ENCODE results near the gene HMGXB3. TPM values are rescaled to one million over a fixed set of nuclear protein-coding genes. Genes with fewer than 3 reads are reported as not detected.
"Not testable (repeated sequence)": the region's sequence is repeated elsewhere in the genome, so short reads cannot be mapped to it uniquely, and the experiment has no call there.

HMGXB3 gene
- total RNA-seq, 2 experiments from 2014 or later = 27.4 to 29.3 TPM

DNA sequence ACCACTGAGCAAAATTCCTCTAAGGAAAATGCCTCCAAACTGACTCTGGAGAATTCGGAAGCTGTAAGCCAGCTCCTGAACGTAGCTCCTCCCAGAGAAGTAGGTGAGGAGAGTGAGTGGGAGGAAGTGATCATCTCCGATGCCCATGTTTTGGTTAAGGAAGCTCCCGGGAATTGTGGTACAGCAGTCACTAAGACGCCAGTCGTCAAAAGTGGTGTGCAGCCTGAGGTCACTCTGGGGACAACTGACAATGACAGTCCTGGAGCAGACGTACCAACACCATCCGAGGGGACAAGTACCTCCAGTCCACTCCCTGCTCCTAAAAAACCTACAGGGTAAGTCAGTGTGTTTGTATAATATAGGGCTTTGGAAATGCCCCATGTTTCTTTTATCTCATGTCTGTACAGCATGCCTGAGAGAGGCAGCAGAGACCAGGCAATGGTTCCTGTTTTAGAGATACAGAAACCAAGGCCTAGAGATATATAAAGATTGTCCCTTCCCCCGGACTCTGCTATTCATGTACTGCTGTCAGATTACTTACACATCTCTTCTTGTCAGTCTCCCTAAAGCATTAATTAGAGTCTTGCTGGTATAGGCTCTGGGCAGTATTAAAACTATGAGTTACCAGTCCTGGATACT, 23.9 kb downstream of the HMGXB3 start:
- Histone ChIP-seq H3K9me3 (ENCODE audit: control insufficient read depth in 1 of 2, insufficient read depth in 1 of 2, low read length in 2 of 2) (no peaks in the 10 kb centered on the region), H3K27ac (ENCODE audit: low read depth in 1 of 2, low read length in 2 of 2) (no peak overlapping the region), H3K4me3 (ENCODE audit: low read length) (no peak overlapping the region), H3K27me3 (ENCODE audit: control insufficient read depth in 1 of 2, insufficient read depth in 2 of 2, low read length in 2 of 2) (no peaks in the 10 kb centered on the region), H3K4me1 (ENCODE audit: insufficient read depth, low read length) (no peaks in the 10 kb centered on the region), H3K36me3 (ENCODE audit: insufficient read depth, low read length) (peaks cover 85% of the 10 kb centered on the region)
- ChIA-PET POLR2A (no interaction called here), CTCF (no interaction called here)
- TF ChIP-seq, protein P1, sequence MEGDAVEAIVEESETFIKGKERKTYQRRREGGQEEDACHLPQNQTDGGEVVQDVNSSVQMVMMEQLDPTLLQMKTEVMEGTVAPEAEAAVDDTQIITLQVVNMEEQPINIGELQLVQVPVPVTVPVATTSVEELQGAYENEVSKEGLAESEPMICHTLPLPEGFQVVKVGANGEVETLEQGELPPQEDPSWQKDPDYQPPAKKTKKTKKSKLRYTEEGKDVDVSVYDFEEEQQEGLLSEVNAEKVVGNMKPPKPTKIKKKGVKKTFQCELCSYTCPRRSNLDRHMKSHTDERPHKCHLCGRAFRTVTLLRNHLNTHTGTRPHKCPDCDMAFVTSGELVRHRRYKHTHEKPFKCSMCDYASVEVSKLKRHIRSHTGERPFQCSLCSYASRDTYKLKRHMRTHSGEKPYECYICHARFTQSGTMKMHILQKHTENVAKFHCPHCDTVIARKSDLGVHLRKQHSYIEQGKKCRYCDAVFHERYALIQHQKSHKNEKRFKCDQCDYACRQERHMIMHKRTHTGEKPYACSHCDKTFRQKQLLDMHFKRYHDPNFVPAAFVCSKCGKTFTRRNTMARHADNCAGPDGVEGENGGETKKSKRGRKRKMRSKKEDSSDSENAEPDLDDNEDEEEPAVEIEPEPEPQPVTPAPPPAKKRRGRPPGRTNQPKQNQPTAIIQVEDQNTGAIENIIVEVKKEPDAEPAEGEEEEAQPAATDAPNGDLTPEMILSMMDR (IDR thresholded peaks at IDR 0.05) = no peak
- H3K4me1 Mint-ChIP-seq (ENCODE audit: low read depth) = no peaks in the 10 kb centered on the region
- DNase-seq = no peak
- H3K36me3 Mint-ChIP-seq (ENCODE audit: low read depth) = peaks cover 99% of the 10 kb centered on the region
- H3K9me3 Mint-ChIP-seq = no peaks in the 10 kb centered on the region
- intact Hi-C loops (cut with DNase I, micrococcal nuclease) = no loop called here
- H3K4me3 Mint-ChIP-seq = no peak overlapping the region
- H3K27ac Mint-ChIP-seq = no peak overlapping the region
- H3K27me3 Mint-ChIP-seq = no peaks in the 10 kb centered on the region
- ATAC-seq (ENCODE audit: poor library complexity) = no peak

DNA sequence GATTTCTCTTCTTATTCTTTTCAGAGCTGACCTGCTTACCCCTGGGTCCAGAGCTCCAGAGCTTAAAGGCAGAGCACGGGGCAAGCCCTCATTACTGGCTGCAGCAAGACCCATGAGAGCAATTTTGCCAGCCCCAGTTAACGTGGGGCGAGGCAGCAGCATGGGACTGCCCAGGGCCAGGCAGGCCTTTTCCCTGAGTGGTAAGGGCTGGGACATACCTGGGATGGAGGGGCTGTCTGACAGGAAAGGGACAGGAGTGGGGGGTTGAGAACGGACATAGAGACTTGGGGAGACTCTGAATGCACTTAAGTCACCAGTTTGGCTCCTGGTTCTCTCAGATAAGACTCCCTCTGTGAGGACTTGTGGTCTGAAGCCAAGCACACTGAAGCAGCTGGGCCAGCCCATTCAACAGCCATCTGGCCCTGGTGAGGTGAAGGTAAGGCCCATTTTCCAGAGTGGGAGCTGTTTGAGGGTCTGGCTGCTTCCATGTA, 26.2 kb downstream of the HMGXB3 start:
- no peaks in the 10 kb centered on the region for H3K4me1 Mint-ChIP-seq (ENCODE audit: low read depth)
- peaks cover 96% of the 10 kb centered on the region for H3K36me3 Mint-ChIP-seq (ENCODE audit: low read depth)
- no peak overlapping the region for H3K4me3 ChIP-seq (ENCODE audit: low read length)
- intact Hi-C loops (cut with DNase I, micrococcal nuclease) = no loop called here
- ATAC-seq (ENCODE audit: poor library complexity) (no peak), DNase-seq (no peak)
- H3K27me3 ChIP-seq (ENCODE audit: control insufficient read depth in 1 of 2, insufficient read depth in 2 of 2, low read length in 2 of 2) = no peaks in the 10 kb centered on the region
- no peak overlapping the region for H3K27ac Mint-ChIP-seq
- H3K4me1 ChIP-seq (ENCODE audit: insufficient read depth, low read length) = no peaks in the 10 kb centered on the region
- ChIA-PET CTCF (no interaction called here), POLR2A (no interaction called here)
- H3K4me3 Mint-ChIP-seq = no peak overlapping the region
- H3K27me3 Mint-ChIP-seq = no peaks in the 10 kb centered on the region
- no peak overlapping the region for H3K27ac ChIP-seq (ENCODE audit: low read depth in 1 of 2, low read length in 2 of 2)
- TF ChIP-seq, protein P1 (IDR thresholded peaks at IDR 0.05) = no peak
- no peaks in the 10 kb centered on the region for H3K9me3 Mint-ChIP-seq
- no peaks in the 10 kb centered on the region for H3K9me3 ChIP-seq (ENCODE audit: control insufficient read depth in 1 of 2, insufficient read depth in 1 of 2, low read length in 2 of 2)
- peaks cover 84% of the 10 kb centered on the region for H3K36me3 ChIP-seq (ENCODE audit: insufficient read depth, low read length)

DNA sequence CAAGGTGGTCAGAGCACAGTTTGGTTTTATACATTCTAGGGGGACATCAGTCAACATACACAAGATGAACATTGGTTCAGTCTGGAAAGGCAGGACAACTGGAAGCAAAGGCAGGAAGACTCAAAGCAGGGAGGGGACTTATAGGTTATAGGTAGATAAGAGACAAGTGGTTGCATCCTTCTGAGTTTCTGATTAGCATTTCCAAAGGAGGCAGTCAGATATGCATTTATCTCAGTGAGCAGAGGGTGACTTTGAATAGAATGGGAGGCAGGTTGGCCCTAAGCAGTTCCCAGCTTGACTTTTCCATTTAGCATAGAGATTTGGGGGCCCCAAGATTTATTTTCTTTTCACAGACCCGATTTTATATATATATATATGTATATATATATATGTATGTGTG, 27.5 kb downstream of the HMGXB3 start:
- intact Hi-C loops (cut with DNase I, micrococcal nuclease); H3K4me3 Mint-ChIP-seq; H3K4me1 Mint-ChIP-seq (ENCODE audit: low read depth); H3K4me1 ChIP-seq (ENCODE audit: insufficient read depth, low read length); H3K9me3 Mint-ChIP-seq; POLR2A ChIA-PET; H3K27me3 ChIP-seq (ENCODE audit: control insufficient read depth in 1 of 2, insufficient read depth in 2 of 2, low read length in 2 of 2); H3K9me3 ChIP-seq (ENCODE audit: control insufficient read depth in 1 of 2, insufficient read depth in 1 of 2, low read length in 2 of 2); ATAC-seq (ENCODE audit: poor library complexity); DNase-seq; H3K27ac ChIP-seq (ENCODE audit: low read depth in 1 of 2, low read length in 2 of 2); CTCF ChIA-PET; H3K4me3 ChIP-seq (ENCODE audit: low read length); H3K27me3 Mint-ChIP-seq; H3K27ac Mint-ChIP-seq: not testable (repeated sequence)
- H3K36me3 Mint-ChIP-seq (ENCODE audit: low read depth) = peaks cover 96% of the 10 kb centered on the region
- H3K36me3 ChIP-seq (ENCODE audit: insufficient read depth, low read length) = peaks cover 85% of the 10 kb centered on the region

DNA sequence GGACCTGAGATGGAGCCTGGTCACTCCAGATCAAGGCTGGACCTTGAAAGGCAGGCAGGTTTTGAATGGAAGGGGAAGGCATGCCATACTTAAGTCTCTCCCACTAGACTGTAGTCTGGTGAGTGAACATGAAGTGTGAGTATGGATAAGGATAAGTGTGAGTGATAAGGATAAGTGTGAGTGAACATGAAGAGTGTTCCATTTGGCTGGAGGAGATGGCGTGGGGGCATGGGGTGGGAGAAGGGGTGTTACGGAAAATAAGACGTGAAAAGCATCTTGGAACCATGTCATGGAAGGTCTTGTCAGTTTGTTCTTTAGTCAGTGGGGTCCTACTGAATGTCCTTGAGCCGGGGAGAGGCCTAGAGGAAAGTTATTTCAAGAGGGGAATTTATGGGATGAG, 32.8 kb downstream of the HMGXB3 start:
- ChIA-PET CTCF (no interaction called here), POLR2A (no interaction called here)
- Mint-ChIP-seq H3K27me3 (no peaks in the 10 kb centered on the region), H3K9me3 (no peaks in the 10 kb centered on the region), H3K4me1 (ENCODE audit: low read depth) (no peaks in the 10 kb centered on the region), H3K27ac (no peak overlapping the region), H3K36me3 (ENCODE audit: low read depth) (peaks cover 97% of the 10 kb centered on the region), H3K4me3 (no peak overlapping the region)
- TF ChIP-seq, protein P1 (IDR thresholded peaks at IDR 0.05) = no peak
- no peaks in the 10 kb centered on the region for H3K9me3 ChIP-seq (ENCODE audit: control insufficient read depth in 1 of 2, insufficient read depth in 1 of 2, low read length in 2 of 2)
- intact Hi-C loops (cut with DNase I, micrococcal nuclease) = no loop called here
- peaks cover 91% of the 10 kb centered on the region for H3K36me3 ChIP-seq (ENCODE audit: insufficient read depth, low read length)
- H3K27ac ChIP-seq (ENCODE audit: low read depth in 1 of 2, low read length in 2 of 2) = no peak overlapping the region
- DNase-seq (no peak), ATAC-seq (ENCODE audit: poor library complexity) (no peak)
- no peak overlapping the region for H3K4me3 ChIP-seq (ENCODE audit: low read length)
- no peaks in the 10 kb centered on the region for H3K27me3 ChIP-seq (ENCODE audit: control insufficient read depth in 1 of 2, insufficient read depth in 2 of 2, low read length in 2 of 2)
- no peaks in the 10 kb centered on the region for H3K4me1 ChIP-seq (ENCODE audit: insufficient read depth, low read length)

All from CD4-positive, alpha-beta T cell (primary cell).